HG03460 (cell line): ENCODE measurements around the gene DPPA5.
"Not testable (repeated sequence)": the region's sequence is repeated elsewhere in the genome, so short reads cannot be mapped to it uniquely, and the experiment has no call there.

Source experiments
- ATAC-seq: cut with Tn5 transposase; IDR thresholded peaks from one replicate; pipeline ENCODE4 v1.9.1; 2021; ENCODE audit not compliant: unreplicated experiment

DPPA5 gene

GRCh38 chr6:73303773-73304172 lies 50.3 kb downstream of the DPPA5 start:
- ATAC-seq = not testable (repeated sequence)
